ENCODE data around the gene LIAS. TPM values are rescaled to one million over a fixed set of nuclear protein-coding genes. Genes with fewer than 3 reads are reported as not detected.

LIAS gene
- total and polyA plus RNA-seq, 12 donors: 12.7 to 32.4 (median 26.0) TPM

GRCh38 chr4:39452153-39452859, 6.5 kb upstream of the LIAS start:
- WGBS, 2 donors: 87 to 90% methylated on average over 6 of the region's 6 CpGs
- no peaks in the 10 kb centered on the region for H3K9me3 ChIP-seq

DNA sequence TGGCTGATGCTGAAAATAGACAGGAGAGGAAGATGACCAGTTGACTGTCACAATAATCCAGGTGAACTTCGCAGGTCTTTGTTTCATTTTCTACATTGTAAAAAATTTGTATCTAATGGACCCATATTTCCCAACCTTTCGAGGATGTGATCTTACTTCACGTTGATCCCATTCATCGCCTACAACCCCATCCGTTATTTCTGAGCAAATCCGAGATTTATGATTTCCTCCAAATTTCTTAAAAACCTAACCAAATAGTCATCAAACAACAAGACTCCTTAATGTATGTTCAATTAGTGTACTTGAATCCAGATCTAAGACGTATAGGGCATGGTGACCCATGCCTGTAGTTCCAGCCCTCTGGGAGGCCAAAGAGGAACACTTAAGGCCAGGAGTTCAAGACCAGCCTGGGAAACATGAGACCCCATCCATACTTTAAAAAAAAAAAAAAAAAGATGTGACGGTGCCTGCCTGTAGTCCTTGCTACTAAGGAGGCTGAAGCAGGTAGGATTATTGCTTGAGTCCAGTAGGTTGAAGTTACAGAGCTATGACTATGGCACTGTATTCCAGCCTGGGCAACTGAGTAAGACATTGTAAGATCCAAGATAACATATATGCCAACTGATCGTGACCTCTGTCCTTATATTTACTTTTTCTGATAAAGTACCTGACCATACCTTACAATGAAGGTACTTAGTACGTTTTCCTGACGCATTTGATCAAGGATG, 5.8 kb upstream of the LIAS start:
- H3K4me1 ChIP-seq: peaks cover 5 to 30% (median 24%) of the 10 kb centered on the region in 9 donors
- 87 to 88% methylated on average over 11 of the region's 11 CpGs for WGBS, 2 donors
- intact Hi-C loops (cut with DNase I): loop anchor here in 1 of 10 donors (10.0 kb wide), 1 partner anchor 548 kb away; no protein-coding TSS in a partner anchor
- peaks cover 0 to 98% (median 51%) of the 10 kb centered on the region in 9 donors for H3K36me3 ChIP-seq
- DNase-seq (no peak), ATAC-seq (peak in 1 of 8 donors; percentile 8)
- H3K9me3 ChIP-seq: no peaks in the 10 kb centered on the region
- TF ChIP-seq, protein P1, sequence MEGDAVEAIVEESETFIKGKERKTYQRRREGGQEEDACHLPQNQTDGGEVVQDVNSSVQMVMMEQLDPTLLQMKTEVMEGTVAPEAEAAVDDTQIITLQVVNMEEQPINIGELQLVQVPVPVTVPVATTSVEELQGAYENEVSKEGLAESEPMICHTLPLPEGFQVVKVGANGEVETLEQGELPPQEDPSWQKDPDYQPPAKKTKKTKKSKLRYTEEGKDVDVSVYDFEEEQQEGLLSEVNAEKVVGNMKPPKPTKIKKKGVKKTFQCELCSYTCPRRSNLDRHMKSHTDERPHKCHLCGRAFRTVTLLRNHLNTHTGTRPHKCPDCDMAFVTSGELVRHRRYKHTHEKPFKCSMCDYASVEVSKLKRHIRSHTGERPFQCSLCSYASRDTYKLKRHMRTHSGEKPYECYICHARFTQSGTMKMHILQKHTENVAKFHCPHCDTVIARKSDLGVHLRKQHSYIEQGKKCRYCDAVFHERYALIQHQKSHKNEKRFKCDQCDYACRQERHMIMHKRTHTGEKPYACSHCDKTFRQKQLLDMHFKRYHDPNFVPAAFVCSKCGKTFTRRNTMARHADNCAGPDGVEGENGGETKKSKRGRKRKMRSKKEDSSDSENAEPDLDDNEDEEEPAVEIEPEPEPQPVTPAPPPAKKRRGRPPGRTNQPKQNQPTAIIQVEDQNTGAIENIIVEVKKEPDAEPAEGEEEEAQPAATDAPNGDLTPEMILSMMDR (IDR thresholded peaks at IDR 0.05): no peak
- no peak overlapping the region for H3K4me3 ChIP-seq
- no peaks in the 10 kb centered on the region for H3K27me3 ChIP-seq
- no peak overlapping the region for H3K27ac ChIP-seq

More at GRCh38 chr4:39452153-39452859, 6.5 kb upstream of the LIAS start:
- ATAC-seq (no peak), DNase-seq (no peak)
- Histone ChIP-seq H3K4me3 (no peak overlapping the region), H3K27me3 (no peaks in the 10 kb centered on the region), H3K4me1 (peaks cover 5 to 27% (median 20%) of the 10 kb centered on the region in 9 donors), H3K27ac (no peak overlapping the region), H3K36me3 (peaks cover 0 to 92% (median 47%) of the 10 kb centered on the region in 9 donors)
- TF ChIP-seq, protein P1 (IDR thresholded peaks at IDR 0.05): no peak
- intact Hi-C loops (cut with DNase I): loop anchor here in 1 of 10 donors (10.0 kb wide), 1 partner anchor 548 kb away; no protein-coding TSS in a partner anchor

DNA sequence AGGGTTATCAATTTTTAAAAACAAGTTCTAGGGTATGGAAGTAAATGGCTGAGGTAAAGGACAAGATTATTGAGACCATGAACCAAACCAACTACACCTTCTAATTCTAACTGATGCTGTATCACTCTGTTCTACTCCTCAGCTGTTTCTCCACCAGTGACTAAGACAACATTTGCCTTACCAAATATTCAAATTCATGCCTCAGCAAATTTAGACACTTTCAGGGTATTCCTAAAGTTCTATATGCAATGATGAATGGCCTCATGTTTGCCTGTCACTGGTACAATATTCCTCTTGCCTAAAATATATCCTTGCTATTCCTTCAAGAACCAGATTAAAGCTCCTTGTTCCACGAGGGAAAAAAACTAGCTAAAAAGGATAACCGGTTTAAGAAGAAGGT, 5.1 kb upstream of the LIAS start:
- Histone ChIP-seq H3K27me3 (no peaks in the 10 kb centered on the region), H3K27ac (no peak overlapping the region), H3K4me1 (peaks cover 5 to 32% (median 25%) of the 10 kb centered on the region in 9 donors), H3K9me3 (no peaks in the 10 kb centered on the region), H3K4me3 (no peak overlapping the region), H3K36me3 (peaks cover 0 to 93% (median 51%) of the 10 kb centered on the region in 9 donors)
- ATAC-seq (no peak), DNase-seq (no peak)
- intact Hi-C loops (cut with DNase I): loop anchor here in 1 of 10 donors (10.0 kb wide), 1 partner anchor 549 kb away; no protein-coding TSS in a partner anchor
- WGBS, 2 donors: 81 to 94% methylated on average over 2 of the region's 2 CpGs
- TF ChIP-seq, protein P1 (IDR thresholded peaks at IDR 0.05): no peak

DNA sequence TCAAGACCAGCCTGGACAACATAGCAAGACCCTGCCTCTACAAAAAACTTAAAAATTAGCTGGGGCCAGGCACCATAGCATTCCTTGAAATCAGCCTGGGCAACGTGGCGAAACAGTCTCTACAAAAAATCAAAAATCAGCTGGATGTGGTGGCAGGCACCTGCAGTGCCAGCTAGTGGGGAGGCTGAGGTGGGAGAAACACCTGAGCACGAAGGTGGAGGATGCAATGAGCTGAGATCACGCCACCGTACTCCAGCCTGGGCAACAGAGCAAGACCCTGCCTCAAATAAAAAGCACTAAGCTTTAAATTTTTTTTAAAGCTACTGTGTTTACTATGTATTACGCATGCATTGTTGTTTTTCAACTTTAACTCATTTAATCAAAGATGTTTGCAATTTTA, 3.4 kb upstream of the LIAS start:
- intact Hi-C loops (cut with DNase I): loop anchor here in 4 of 10 donors (5.0 to 10.0 kb wide), 2 partner anchors 182 to 551 kb away; partner anchors contain the start of gene SMIM14 (in 3 of the 4)
- no peak for DNase-seq
- Histone ChIP-seq H3K27ac (no peak overlapping the region), H3K4me1 (peaks cover 5 to 42% (median 33%) of the 10 kb centered on the region in 9 donors), H3K4me3 (no peak overlapping the region), H3K9me3 (no peaks in the 10 kb centered on the region), H3K27me3 (no peaks in the 10 kb centered on the region), H3K36me3 (peaks cover 0 to 75% (median 51%) of the 10 kb centered on the region in 9 donors)
- 94 to 95% methylated on average over 6 of the region's 6 CpGs for WGBS, 2 donors
- TF ChIP-seq, protein P1 (IDR thresholded peaks at IDR 0.05): no peak
- no peak for ATAC-seq

Measured in heart right ventricle (tissue), 16 donors.